Right atrium auricular region (tissue), 2 donors: ENCODE data around the gene BHLHE23. TPM values are rescaled to one million over a fixed set of nuclear protein-coding genes. Genes with fewer than 3 reads are reported as not detected.

Source experiments
- DNase-seq: peaks from one replicate; pipeline ENCODE4 v3.0.0-alpha.2; 2019; ENCODE audit warnings: low spot score
- H3K27ac ChIP-seq, 2 donors: fragments of 200-600 bp; sonication (generic); 1 replicate in 1 of 2; 2 replicates in 1 of 2; pipeline ENCODE4 v1.5.1; 2016 to 2019
- H3K27me3 ChIP-seq, 2 donors: fragments of 200-600 bp; sonication (generic); one replicate each; pipeline versions ENCODE4 v1.5.1 to v1.6.0; 2017 to 2019
- H3K36me3 ChIP-seq: fragments of 200-600 bp; sonication (generic); one replicate; pipeline ENCODE4 v1.5.1; 2016
- H3K4me1 ChIP-seq, 2 donors: fragments of 200-600 bp; sonication (generic); one replicate each; pipeline versions ENCODE4 v1.5.1 to v1.6.0; 2017 to 2019
- H3K4me3 ChIP-seq, 2 donors: fragments of 200-600 bp; sonication (generic); 1 replicate in 1 of 2; 2 replicates in 1 of 2; pipeline ENCODE4 v1.5.1; 2017 to 2019; ENCODE audit warnings: mild to moderate bottlenecking in 1 of 2, moderate library complexity in 1 of 2
- H3K9me3 ChIP-seq, 2 donors: fragments of 200-600 bp; sonication (generic); one replicate each; pipeline ENCODE4 v1.5.1; 2019
- CTCF ChIP-seq, 2 donors: fragments of 200-600 bp; sonication (generic); IDR thresholded peaks; one replicate each; pipeline ENCODE4 v1.5.1; 2019; ENCODE audit warnings: antibody characterized with exemption in 2 of 2
- total RNA-seq, 2 donors: library from RNA; depleted of rRNA; stranded (reverse); fragments of >200 nt; gene quantifications; one replicate each; pipeline ENCODE4 v1.1.0, GENCODE V29; 2016

Gene BHLHE23
- total RNA-seq, 2 donors from 2014 or later: not detected

- H3K4me3 ChIP-seq: no peak overlapping the region
- no peaks in the 10 kb centered on the region for H3K27me3 ChIP-seq
- H3K4me1 ChIP-seq: peaks cover 0 to 34% of the 10 kb centered on the region in 2 donors
- no peaks in the 10 kb centered on the region for H3K36me3 ChIP-seq
- H3K9me3 ChIP-seq: no peaks in the 10 kb centered on the region
- DNase-seq: no peak
- TF ChIP-seq CTCF (IDR thresholded peaks at IDR 0.05): no peak
- no peak overlapping the region for H3K27ac ChIP-seq
Measured at GRCh38 chr20:62957136-62958117, 49.3 kb downstream of the BHLHE23 start.

- Histone ChIP-seq H3K9me3 (no peaks in the 10 kb centered on the region), H3K4me3 (no peak overlapping the region), H3K27ac (peak overlapping the region; percentile 27 to 29), H3K4me1 (peaks cover 0 to 43% of the 10 kb centered on the region in 2 donors), H3K27me3 (no peaks in the 10 kb centered on the region), H3K36me3 (no peaks in the 10 kb centered on the region)
- DNase-seq: no peak
- no peak for TF ChIP-seq CTCF (IDR thresholded peaks at IDR 0.05)
Measured at GRCh38 chr20:62956387-62957135, 50.2 kb downstream of the BHLHE23 start.

Other genes with a start within 250 kb of the BHLHE23 start
- 10 to 100 TPM in 1 of 2 donors, 1 to 10 TPM in 1; 8.4 to 11.1 TPM for gene MRGBP, start 210.5 kb downstream of the BHLHE23 start, total RNA-seq
- 10 to 100 TPM; 17.3 to 31.2 TPM for gene OGFR, start 202.1 kb downstream of the BHLHE23 start, total RNA-seq
- gene COL9A3, start 189.9 kb downstream of the BHLHE23 start, total RNA-seq: 1 to 10 TPM; 4.2 to 5.7 TPM
- gene TCFL5, start 145.1 kb downstream of the BHLHE23 start, total RNA-seq: 1 to 10 TPM; 4.8 to 6.4 TPM
- 10 to 100 TPM; 34.7 to 37.5 TPM for gene DIDO1, start 80.5 kb downstream of the BHLHE23 start, total RNA-seq
- 10 to 100 TPM; 16.8 to 18.7 TPM for gene GID8, start 68.8 kb downstream of the BHLHE23 start, total RNA-seq
- gene SLC17A9, start 54.3 kb downstream of the BHLHE23 start, total RNA-seq: 1 to 10 TPM; 1.3 to 1.8 TPM
- 10 to 100 TPM; 15.7 to 26.1 TPM for gene YTHDF1, start 209.2 kb upstream of the BHLHE23 start, total RNA-seq
- gene BIRC7, start 228.9 kb upstream of the BHLHE23 start, total RNA-seq: not detected
- not detected for gene NKAIN4, start 247.5 kb upstream of the BHLHE23 start, total RNA-seq